Immature natural killer cell (primary cell): ENCODE data around the gene GHRL. TPM values are rescaled to one million over a fixed set of nuclear protein-coding genes. Genes with fewer than 3 reads are reported as not detected.

Source experiments
- DNase-seq, 3 donors: peaks; one replicate each; pipeline ENCODE4 v3.0.0; 2022; ENCODE audit warnings: mixed read lengths in 1 of 3
- H3K27ac Mint-ChIP-seq, 6 donors: one replicate each; pipeline ENCODE4 v1.8.0; 2020; ENCODE audit warnings: mixed read lengths in 6 of 6, mild to moderate bottlenecking in 5 of 6, inconsistent platforms in 4 of 6, moderate library complexity in 3 of 6
- H3K27me3 Mint-ChIP-seq, 3 donors: one replicate each; pipeline ENCODE4 v1.8.0; 2020 to 2021; ENCODE audit warnings: low read depth in 3 of 3, mild to moderate bottlenecking in 3 of 3, mixed read lengths in 3 of 3, moderate library complexity in 3 of 3, inconsistent platforms in 1 of 3
- H3K36me3 Mint-ChIP-seq, 3 donors: one replicate each; pipeline ENCODE4 v1.8.0; 2020; ENCODE audit warnings: mixed read lengths in 3 of 3, inconsistent platforms in 2 of 3, mild to moderate bottlenecking in 2 of 3
- H3K4me1 Mint-ChIP-seq, 2 donors: one replicate each; pipeline ENCODE4 v1.8.0; 2020; ENCODE audit warnings: inconsistent platforms in 2 of 2, mild to moderate bottlenecking in 2 of 2, mixed read lengths in 2 of 2, moderate library complexity in 1 of 2
- H3K4me3 Mint-ChIP-seq, 5 donors: one replicate each; pipeline ENCODE4 v1.8.0; 2020; ENCODE audit warnings: mild to moderate bottlenecking in 5 of 5, mixed read lengths in 5 of 5, inconsistent platforms in 3 of 5, moderate library complexity in 3 of 5
- H3K9me3 Mint-ChIP-seq, 6 donors: one replicate each; pipeline ENCODE4 v1.8.0; 2020; ENCODE audit warnings: mild to moderate bottlenecking in 6 of 6, mixed read lengths in 6 of 6, inconsistent platforms in 4 of 6, moderate library complexity in 3 of 6
- polyA plus RNA-seq, 3 donors: library from polyadenylated mRNA; unstranded; fragments of 300-500 nt; fragmentation: Illumina TruSeq; gene quantifications; one replicate each; pipeline ENCODE4 v1.2.3, GENCODE V29; 2021

Gene GHRL
- polyA plus RNA-seq, 3 donors from 2014 or later: 0.94 to 8.3 (median 1.7) TPM

- H3K27ac Mint-ChIP-seq: peak overlapping the region; percentile 69 to 95 (median 93)
- no peak for DNase-seq
- H3K9me3 Mint-ChIP-seq: peaks cover 0 to 4% (median 2%) of the 10 kb centered on the region in 6 donors
- peaks cover 14 to 31% (median 15%) of the 10 kb centered on the region in 3 donors for H3K36me3 Mint-ChIP-seq
- peak overlapping the region; percentile 94 to 99 (median 97) for H3K4me3 Mint-ChIP-seq
- peaks cover 2 to 6% (median 5%) of the 10 kb centered on the region in 3 donors for H3K27me3 Mint-ChIP-seq
- H3K4me1 Mint-ChIP-seq: peaks cover 76 to 84% of the 10 kb centered on the region in 2 donors
These were observed 41.7 kb downstream of the GHRL start for GRCh38 chr3:10251006-10251405.

- Mint-ChIP-seq H3K4me1 (peaks cover 66 to 73% of the 10 kb centered on the region in 2 donors), H3K4me3 (peak overlapping the region; percentile 94 to 99 (median 97)), H3K27me3 (peaks cover 2 to 8% (median 6%) of the 10 kb centered on the region in 3 donors), H3K27ac (peak overlapping the region; percentile 87 to 95 (median 94)), H3K9me3 (peaks cover 4 to 9% (median 8%) of the 10 kb centered on the region in 6 donors), H3K36me3 (peaks cover 19 to 43% (median 20%) of the 10 kb centered on the region in 3 donors)
- no peak for DNase-seq
These were observed 42.9 kb downstream of the GHRL start for GRCh38 chr3:10249833-10250232.

GRCh38 chr3:10248984-10249748 is 43.6 kb downstream of the GHRL start:
- Mint-ChIP-seq H3K4me1 (peaks cover 60 to 70% of the 10 kb centered on the region in 2 donors), H3K4me3 (peak overlapping the region; percentile 94 to 99 (median 97)), H3K36me3 (peaks cover 25 to 45% (median 26%) of the 10 kb centered on the region in 3 donors), H3K27ac (peak overlapping the region; percentile 87 to 95 (median 94)), H3K9me3 (peaks cover 4 to 14% (median 11%) of the 10 kb centered on the region in 6 donors), H3K27me3 (peaks cover 2 to 8% (median 6%) of the 10 kb centered on the region in 3 donors)
- peak in 2 of 3 donors; percentile 21 to 28 for DNase-seq

GRCh38 chr3:10248184-10248983 is 44.4 kb downstream of the GHRL start, which contains the start of gene TATDN2:
Gene TATDN2, plus strand, starts transcription at chr3:10248459. Its CDS starts 742 bp downstream, at chr3:10249201.
- peaks cover 59 to 70% of the 10 kb centered on the region in 2 donors for H3K4me1 Mint-ChIP-seq
- H3K4me3 Mint-ChIP-seq: peak within 1 kb of the TSS; percentile 96 to 99 (median 97)
- DNase-seq: peak; percentile 89 to 91 (median 90)
- peaks cover 29 to 45% (median 29%) of the 10 kb centered on the region in 3 donors for H3K36me3 Mint-ChIP-seq
- H3K9me3 Mint-ChIP-seq: peaks cover 4 to 14% (median 11%) of the 10 kb centered on the region in 6 donors
- peaks cover 2 to 8% (median 6%) of the 10 kb centered on the region in 3 donors for H3K27me3 Mint-ChIP-seq
- H3K27ac Mint-ChIP-seq: peak within 1 kb of the TSS; percentile 94 to 98 (median 96)

GRCh38 chr3:10247679-10248183 is 45.0 kb downstream of the GHRL start:
- no peak for DNase-seq
- peak overlapping the region; percentile 94 to 98 (median 96) for H3K27ac Mint-ChIP-seq
- H3K4me3 Mint-ChIP-seq: peak overlapping the region; percentile 88 to 97 (median 94)
- H3K36me3 Mint-ChIP-seq: peaks cover 26 to 43% (median 29%) of the 10 kb centered on the region in 3 donors
- H3K9me3 Mint-ChIP-seq: peaks cover 4 to 14% (median 11%) of the 10 kb centered on the region in 6 donors
- peaks cover 3 to 8% (median 6%) of the 10 kb centered on the region in 3 donors for H3K27me3 Mint-ChIP-seq
- H3K4me1 Mint-ChIP-seq: peaks cover 59 to 70% of the 10 kb centered on the region in 2 donors

GRCh38 chr3:10245081-10245712 is 47.5 kb downstream of the GHRL start:
- no peak overlapping the region for H3K4me3 Mint-ChIP-seq

GRCh38 chr3:10244009-10244408 is 48.7 kb downstream of the GHRL start:
- Mint-ChIP-seq H3K4me3 (peak overlapping the region in 2 of 5 donors; percentile 14 to 46), H3K27ac (peak overlapping the region; percentile 66 to 99 (median 80)), H3K27me3 (peaks cover 6 to 13% (median 11%) of the 10 kb centered on the region in 3 donors), H3K36me3 (peaks cover 28 to 45% (median 36%) of the 10 kb centered on the region in 3 donors), H3K9me3 (peaks cover 4 to 14% (median 11%) of the 10 kb centered on the region in 6 donors), H3K4me1 (peaks cover 58 to 60% of the 10 kb centered on the region in 2 donors)
- DNase-seq: no peak

More at GRCh38 chr3:10245081-10245712, 47.5 kb downstream of the GHRL start:
- Mint-ChIP-seq H3K4me1 (peaks cover 61 to 63% of the 10 kb centered on the region in 2 donors), H3K27ac (peak overlapping the region in 3 of 6 donors; percentile 16 to 65 (median 17)), H3K36me3 (peaks cover 25 to 38% (median 33%) of the 10 kb centered on the region in 3 donors), H3K9me3 (peaks cover 4 to 14% (median 11%) of the 10 kb centered on the region in 6 donors), H3K27me3 (peaks cover 8 to 13% (median 11%) of the 10 kb centered on the region in 3 donors)
- no peak for DNase-seq

GRCh38 chr3:10242182-10243065 is 50.3 kb downstream of the GHRL start:
- peak overlapping the region; percentile 88 to 99 (median 94) for H3K27ac Mint-ChIP-seq
- DNase-seq: peak; percentile 77 to 81 (median 80)
- H3K36me3 Mint-ChIP-seq: peaks cover 35 to 55% (median 44%) of the 10 kb centered on the region in 3 donors
- H3K4me3 Mint-ChIP-seq: peak overlapping the region; percentile 74 to 91 (median 78)
- peaks cover 0 to 14% (median 11%) of the 10 kb centered on the region in 6 donors for H3K9me3 Mint-ChIP-seq
- peaks cover 61 to 62% of the 10 kb centered on the region in 2 donors for H3K4me1 Mint-ChIP-seq
- peaks cover 4 to 15% (median 8%) of the 10 kb centered on the region in 3 donors for H3K27me3 Mint-ChIP-seq

GRCh38 chr3:10240799-10241198 is 51.9 kb downstream of the GHRL start:
- no peak for DNase-seq
- Mint-ChIP-seq H3K9me3 (peaks cover 0 to 14% (median 9%) of the 10 kb centered on the region in 6 donors), H3K27me3 (peaks cover 7 to 17% (median 8%) of the 10 kb centered on the region in 3 donors), H3K36me3 (peaks cover 40 to 60% (median 43%) of the 10 kb centered on the region in 3 donors), H3K4me1 (peaks cover 66 to 67% of the 10 kb centered on the region in 2 donors), H3K4me3 (peak overlapping the region in 4 of 5 donors; percentile 26 to 38 (median 27)), H3K27ac (peak overlapping the region in 5 of 6 donors; percentile 59 to 99 (median 93))

GRCh38 chr3:10238345-10239183 is 54.2 kb downstream of the GHRL start:
- H3K36me3 Mint-ChIP-seq: peaks cover 24 to 51% (median 25%) of the 10 kb centered on the region in 3 donors
- H3K27me3 Mint-ChIP-seq: peaks cover 5 to 17% (median 10%) of the 10 kb centered on the region in 3 donors
- no peaks in the 10 kb centered on the region for H3K9me3 Mint-ChIP-seq
- peak overlapping the region; percentile 95 to 99 (median 98) for H3K27ac Mint-ChIP-seq
- DNase-seq: peak; percentile 61 to 65 (median 63)
- peaks cover 56 to 62% of the 10 kb centered on the region in 2 donors for H3K4me1 Mint-ChIP-seq
- peak overlapping the region; percentile 63 to 83 (median 74) for H3K4me3 Mint-ChIP-seq
